ENCODE data around the gene DPYSL3.

Gene DPYSL3

DNA sequence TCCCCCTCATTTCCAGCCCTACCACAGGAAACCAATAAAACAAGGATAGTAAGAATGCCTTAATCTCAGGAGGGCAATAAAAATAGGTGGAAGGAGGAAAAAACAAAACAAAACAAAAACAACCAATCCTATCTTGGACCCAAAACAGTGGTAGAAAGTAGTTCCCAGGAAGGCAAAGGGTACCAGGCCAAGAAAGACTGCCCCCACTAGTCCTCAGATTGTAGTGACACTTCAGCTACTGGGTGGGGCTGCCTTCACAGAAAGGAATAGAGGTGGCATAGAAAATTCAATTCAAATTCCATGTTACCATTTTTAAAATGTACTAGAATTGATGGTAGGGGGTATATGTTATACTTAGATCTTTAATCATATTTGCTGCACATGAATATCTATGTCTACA, 59.3 kb downstream of the DPYSL3 start:
- no peak overlapping the region for H3K27ac Mint-ChIP-seq
- no peaks in the 10 kb centered on the region for H3K36me3 Mint-ChIP-seq
- DNase-seq, result no peak
- no peaks in the 10 kb centered on the region for H3K9me3 Mint-ChIP-seq
- peaks cover 5% of the 10 kb centered on the region for H3K4me1 Mint-ChIP-seq
- H3K27me3 Mint-ChIP-seq, result peaks cover 53% of the 10 kb centered on the region
- H3K4me3 Mint-ChIP-seq, result no peak overlapping the region
- CTCF ChIA-PET, result no interaction called here

DNA sequence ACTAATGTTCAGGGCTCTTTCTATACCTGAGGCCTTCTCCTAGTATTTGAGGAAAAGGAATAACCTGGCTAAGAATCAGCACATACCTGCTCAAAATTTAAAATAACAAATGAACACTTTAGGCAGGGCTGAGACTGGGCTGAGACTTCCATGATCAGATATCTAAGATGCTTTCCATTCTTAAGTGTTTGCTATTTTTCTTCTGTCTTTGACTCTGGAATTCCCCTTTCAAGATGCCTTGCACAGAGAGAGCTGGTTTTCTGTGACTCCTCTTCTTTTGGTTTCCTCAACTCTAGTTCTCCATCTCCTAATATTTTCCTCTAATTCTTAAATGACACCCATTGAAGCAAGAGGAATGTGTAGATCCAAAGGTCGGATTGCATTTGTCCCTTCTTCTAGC, 61.1 kb downstream of the DPYSL3 start:
- DNase-seq, result no peak
- Mint-ChIP-seq H3K4me1 (peaks cover 4% of the 10 kb centered on the region), H3K4me3 (no peak overlapping the region), H3K27ac (no peak overlapping the region), H3K27me3 (peaks cover 34% of the 10 kb centered on the region), H3K36me3 (no peaks in the 10 kb centered on the region), H3K9me3 (no peaks in the 10 kb centered on the region)
- CTCF ChIA-PET, result no interaction called here

DNA sequence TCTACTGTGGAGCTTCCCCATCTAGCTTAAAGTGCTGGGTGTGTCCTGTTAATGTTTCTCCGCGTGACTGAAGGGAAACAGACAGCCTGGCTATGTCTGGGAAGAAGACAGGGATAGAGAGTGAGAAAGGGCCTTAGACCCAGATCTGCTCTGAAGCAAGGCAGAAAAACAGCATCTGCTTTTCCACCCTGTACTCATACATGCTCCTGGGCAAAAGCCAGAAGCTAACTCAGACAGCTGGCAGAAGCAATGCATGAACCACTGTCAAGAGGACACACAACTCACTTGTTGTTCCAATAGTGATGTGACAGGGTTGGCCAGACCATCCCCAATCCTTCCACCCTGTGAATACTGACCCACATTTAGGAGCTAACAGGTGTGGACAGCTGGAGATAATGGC, 63.3 kb downstream of the DPYSL3 start:
- Mint-ChIP-seq H3K4me1 (no peaks in the 10 kb centered on the region), H3K4me3 (no peak overlapping the region), H3K27ac (no peak overlapping the region), H3K27me3 (peaks cover 12% of the 10 kb centered on the region), H3K36me3 (no peaks in the 10 kb centered on the region), H3K9me3 (no peaks in the 10 kb centered on the region)
- DNase-seq, result no peak
- CTCF ChIA-PET, result no interaction called here

DNA sequence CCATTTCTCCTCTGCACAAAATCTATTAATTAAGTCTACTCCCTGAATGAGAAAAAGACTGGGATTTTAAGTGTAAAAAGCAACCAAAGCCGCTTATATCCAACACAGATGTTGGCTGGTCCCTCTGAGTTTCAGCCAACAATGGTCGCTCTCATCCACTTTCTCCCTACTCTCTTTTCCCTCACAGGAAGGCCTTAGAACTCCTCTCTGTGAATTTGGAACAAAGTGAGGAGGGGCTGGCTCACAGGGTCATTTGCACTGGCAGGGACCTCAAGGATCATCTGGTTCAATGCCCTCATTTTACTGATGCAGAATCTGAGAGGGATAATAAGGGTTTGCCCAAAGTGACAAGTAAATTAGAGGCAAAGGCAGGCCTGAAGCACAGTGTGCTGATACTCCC, 64.0 kb downstream of the DPYSL3 start:
- CTCF ChIA-PET, result no interaction called here
- Mint-ChIP-seq H3K27ac (no peak overlapping the region), H3K9me3 (no peaks in the 10 kb centered on the region), H3K4me1 (no peaks in the 10 kb centered on the region), H3K27me3 (peaks cover 6% of the 10 kb centered on the region), H3K36me3 (no peaks in the 10 kb centered on the region), H3K4me3 (no peak overlapping the region)
- no peak for DNase-seq

DNA sequence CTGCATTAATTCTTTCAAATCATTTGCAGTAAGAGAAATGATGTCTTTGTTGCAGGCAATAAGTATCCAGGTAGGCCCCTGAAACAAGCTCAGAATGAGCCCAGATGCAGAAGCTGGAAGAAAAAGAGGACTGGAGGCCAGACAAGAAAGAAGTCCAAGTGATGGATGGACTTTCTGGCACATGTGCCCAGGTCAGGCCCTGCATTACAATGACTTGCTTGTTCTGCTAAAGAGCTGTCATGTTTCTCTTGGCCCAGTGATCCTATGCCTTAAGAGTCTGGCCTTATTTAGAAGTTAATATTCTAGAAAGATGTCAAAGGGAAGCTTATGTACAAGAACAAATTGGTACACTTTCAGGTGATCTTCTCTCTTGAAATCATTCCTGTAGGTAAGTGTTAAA, 64.8 kb downstream of the DPYSL3 start:
- H3K27me3 Mint-ChIP-seq, result no peaks in the 10 kb centered on the region
- CTCF ChIA-PET, result no interaction called here

DNA sequence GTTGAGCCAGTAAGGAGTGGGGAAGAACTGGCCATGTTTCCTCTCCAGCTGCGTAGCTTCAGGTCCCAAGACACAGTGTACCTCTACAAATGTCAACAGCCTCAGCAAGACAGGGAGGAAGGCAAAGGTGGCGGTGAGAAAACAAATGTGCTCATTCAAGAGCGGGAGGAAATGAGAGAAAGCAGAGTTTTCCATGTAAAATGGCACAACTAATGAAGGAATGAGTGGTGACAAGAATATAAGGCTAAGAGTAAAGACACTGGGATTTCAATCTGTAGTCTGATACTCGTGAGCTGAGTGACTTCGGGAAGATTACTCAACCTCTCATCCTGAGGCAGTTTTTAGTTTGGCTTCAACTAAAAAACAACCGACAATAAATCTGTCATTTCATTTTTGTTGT, 67.6 kb downstream of the DPYSL3 start:
- H3K4me3 Mint-ChIP-seq, result no peak overlapping the region

More for the DNA sequence above, 64.8 kb downstream of the DPYSL3 start:
- Mint-ChIP-seq H3K4me1 (no peaks in the 10 kb centered on the region), H3K4me3 (no peak overlapping the region), H3K9me3 (no peaks in the 10 kb centered on the region), H3K36me3 (no peaks in the 10 kb centered on the region), H3K27ac (no peak overlapping the region)
- DNase-seq, result no peak

DNA sequence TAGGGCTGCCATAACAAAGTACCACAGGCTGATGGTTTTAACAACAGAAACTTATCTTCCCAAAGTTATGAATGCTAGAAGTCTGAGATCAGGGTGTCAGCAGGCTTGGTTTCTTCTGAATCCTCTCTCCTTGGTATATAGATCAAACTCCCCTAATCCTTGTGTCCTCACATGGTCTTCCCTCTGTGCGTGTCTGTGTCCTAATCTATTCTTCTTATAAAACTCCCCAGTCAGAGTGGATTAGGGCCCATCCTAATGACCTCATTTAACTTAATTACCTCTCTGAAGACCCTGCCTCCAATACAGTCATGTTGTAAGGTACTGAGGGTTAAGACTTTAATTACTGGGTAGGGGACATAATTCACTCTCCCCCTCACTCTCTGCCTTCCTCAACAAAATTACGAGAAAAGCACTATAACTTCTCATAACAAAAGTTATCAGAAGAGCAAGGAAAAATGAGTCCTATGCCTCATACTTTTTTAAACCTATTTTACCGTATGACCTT, 68.6 kb downstream of the DPYSL3 start:
- Mint-ChIP-seq H3K27ac (no peak overlapping the region), H3K4me3 (no peak overlapping the region), H3K36me3 (no peaks in the 10 kb centered on the region), H3K9me3 (no peaks in the 10 kb centered on the region), H3K4me1 (no peaks in the 10 kb centered on the region), H3K27me3 (no peaks in the 10 kb centered on the region)
- no peak for DNase-seq
- CTCF ChIA-PET, result no interaction called here

More for the DNA sequence above, 67.6 kb downstream of the DPYSL3 start:
- no peak for DNase-seq
- Mint-ChIP-seq H3K4me1 (no peaks in the 10 kb centered on the region), H3K27ac (no peak overlapping the region), H3K36me3 (no peaks in the 10 kb centered on the region), H3K9me3 (no peaks in the 10 kb centered on the region), H3K27me3 (no peaks in the 10 kb centered on the region)
- CTCF ChIA-PET, result interaction anchor here (0.6 kb wide), 1 partner anchor 252 kb away, joined by 3 read pairs; no protein-coding TSS in a partner anchor

DNA sequence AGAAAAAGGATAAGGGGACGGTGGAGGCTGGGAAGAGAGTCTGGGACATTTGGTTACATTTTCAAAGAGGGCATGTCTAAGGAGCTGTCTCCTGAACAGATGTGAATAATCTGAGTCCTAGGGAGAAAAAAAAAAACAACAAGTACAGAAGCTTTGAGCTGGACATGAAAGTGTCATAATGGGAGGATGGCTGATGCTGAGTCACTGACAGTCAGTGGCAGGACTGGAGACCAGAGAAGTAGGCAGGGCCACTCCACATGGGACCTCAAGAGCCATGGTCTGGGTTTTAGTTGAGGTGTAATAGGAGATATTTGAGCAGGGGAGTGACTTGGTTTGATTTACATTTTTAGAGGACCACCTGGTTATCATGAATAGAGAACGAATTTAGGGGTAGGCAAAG, 70.6 kb downstream of the DPYSL3 start:
- CTCF ChIA-PET, result no interaction called here
- Mint-ChIP-seq H3K27me3 (no peaks in the 10 kb centered on the region), H3K4me3 (no peak overlapping the region), H3K9me3 (no peaks in the 10 kb centered on the region), H3K36me3 (no peaks in the 10 kb centered on the region), H3K27ac (no peak overlapping the region), H3K4me1 (no peaks in the 10 kb centered on the region)
- DNase-seq, result no peak

DNA sequence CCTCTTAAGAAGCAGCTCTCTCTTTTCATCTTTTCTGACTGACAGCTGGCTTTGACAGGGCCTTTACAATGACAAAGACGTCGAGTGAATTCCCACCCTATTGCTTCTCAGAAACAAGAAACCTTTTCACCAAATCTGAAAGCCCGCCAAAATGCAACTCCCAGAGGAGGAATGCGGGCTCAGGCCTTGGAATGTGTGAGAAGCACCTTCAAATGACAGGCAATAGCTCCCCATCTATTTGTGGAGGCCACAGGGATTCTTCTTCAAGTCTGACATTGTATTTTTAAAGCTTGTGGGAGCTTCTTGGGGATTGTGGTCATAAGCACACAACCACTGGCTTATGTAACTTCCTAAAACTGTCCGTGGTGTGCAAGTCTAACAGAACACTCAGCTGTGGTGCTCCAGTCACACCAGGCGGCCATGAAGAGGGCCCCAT, 72.7 kb downstream of the DPYSL3 start:
- CTCF ChIA-PET, result no interaction called here
- DNase-seq, result no peak
- Mint-ChIP-seq H3K4me3 (no peak overlapping the region), H3K36me3 (no peaks in the 10 kb centered on the region), H3K27ac (no peak overlapping the region), H3K4me1 (no peaks in the 10 kb centered on the region), H3K27me3 (no peaks in the 10 kb centered on the region), H3K9me3 (no peaks in the 10 kb centered on the region)

DNA sequence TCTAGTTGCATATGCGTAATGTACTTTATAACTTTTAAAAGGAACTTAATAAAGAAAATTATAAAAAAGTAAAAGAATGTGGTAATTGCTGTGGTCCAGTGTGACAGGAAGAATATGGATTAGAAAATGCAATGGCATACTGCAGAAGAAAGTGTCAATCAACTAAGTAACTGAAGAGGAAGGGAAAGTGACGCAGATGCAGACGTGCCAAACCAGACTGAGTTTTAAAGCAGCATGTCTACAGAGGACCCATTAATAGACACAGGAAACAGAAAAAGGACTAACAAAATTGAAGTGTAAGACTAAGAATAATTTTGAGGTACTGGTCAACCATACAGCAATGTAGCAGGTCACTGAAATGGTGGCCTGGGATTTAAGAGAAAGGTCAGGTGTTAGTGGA, 73.3 kb downstream of the DPYSL3 start:
- no peaks in the 10 kb centered on the region for H3K27me3 Mint-ChIP-seq
- CTCF ChIA-PET, result no interaction called here
- H3K36me3 Mint-ChIP-seq, result no peaks in the 10 kb centered on the region
- no peak for DNase-seq
- H3K27ac Mint-ChIP-seq, result no peak overlapping the region
- H3K4me1 Mint-ChIP-seq, result no peaks in the 10 kb centered on the region
- H3K4me3 Mint-ChIP-seq, result no peak overlapping the region
- H3K9me3 Mint-ChIP-seq, result no peaks in the 10 kb centered on the region

DNA sequence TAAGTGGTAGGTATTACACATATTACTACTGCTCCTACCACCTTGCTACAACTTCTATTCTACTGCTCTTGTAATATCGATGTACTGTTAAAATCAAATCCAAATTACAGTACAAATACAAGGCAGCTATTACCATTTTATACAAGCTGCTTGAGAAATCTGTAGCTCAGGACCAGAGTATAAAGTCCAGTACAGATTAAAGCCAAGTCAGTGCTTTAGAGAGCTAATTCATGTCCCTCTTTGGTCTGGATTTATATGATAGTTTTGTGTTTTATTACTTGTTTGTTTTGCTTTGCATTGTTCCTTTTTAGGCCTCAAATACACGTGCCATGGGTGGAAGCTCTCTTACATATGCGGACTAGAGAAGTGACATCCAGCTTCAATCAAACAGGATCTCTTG, 75.8 kb downstream of the DPYSL3 start:
- no peaks in the 10 kb centered on the region for H3K9me3 Mint-ChIP-seq
- CTCF ChIA-PET, result no interaction called here
- no peaks in the 10 kb centered on the region for H3K4me1 Mint-ChIP-seq
- H3K27me3 Mint-ChIP-seq, result no peaks in the 10 kb centered on the region
- no peak for DNase-seq
- no peaks in the 10 kb centered on the region for H3K36me3 Mint-ChIP-seq
- no peak overlapping the region for H3K4me3 Mint-ChIP-seq
- H3K27ac Mint-ChIP-seq, result no peak overlapping the region

DNA sequence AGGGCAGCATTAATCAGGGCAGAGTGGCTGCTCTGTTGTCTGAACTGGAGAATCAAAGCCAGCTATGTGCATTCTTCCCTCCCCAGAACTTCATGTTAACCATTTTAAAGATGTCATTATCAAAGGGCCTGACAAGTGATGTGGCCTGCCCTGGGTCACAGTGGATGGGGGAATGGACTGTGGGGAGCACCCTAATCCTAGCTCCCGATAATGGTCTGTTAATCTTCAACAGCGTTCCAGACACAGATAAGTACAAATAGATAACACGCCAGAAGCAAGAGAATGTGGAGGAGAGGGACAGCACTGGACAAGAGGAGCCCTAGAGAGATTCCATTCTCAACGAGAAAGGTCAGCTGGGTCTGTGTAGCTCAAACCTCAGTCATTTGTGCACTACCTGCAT, 77.5 kb downstream of the DPYSL3 start:
- CTCF ChIA-PET, result no interaction called here
- no peak overlapping the region for H3K27ac Mint-ChIP-seq
- no peak for DNase-seq
- H3K4me3 Mint-ChIP-seq, result no peak overlapping the region
- H3K4me1 Mint-ChIP-seq, result no peaks in the 10 kb centered on the region
- H3K9me3 Mint-ChIP-seq, result no peaks in the 10 kb centered on the region
- no peaks in the 10 kb centered on the region for H3K36me3 Mint-ChIP-seq
- no peaks in the 10 kb centered on the region for H3K27me3 Mint-ChIP-seq

DNA sequence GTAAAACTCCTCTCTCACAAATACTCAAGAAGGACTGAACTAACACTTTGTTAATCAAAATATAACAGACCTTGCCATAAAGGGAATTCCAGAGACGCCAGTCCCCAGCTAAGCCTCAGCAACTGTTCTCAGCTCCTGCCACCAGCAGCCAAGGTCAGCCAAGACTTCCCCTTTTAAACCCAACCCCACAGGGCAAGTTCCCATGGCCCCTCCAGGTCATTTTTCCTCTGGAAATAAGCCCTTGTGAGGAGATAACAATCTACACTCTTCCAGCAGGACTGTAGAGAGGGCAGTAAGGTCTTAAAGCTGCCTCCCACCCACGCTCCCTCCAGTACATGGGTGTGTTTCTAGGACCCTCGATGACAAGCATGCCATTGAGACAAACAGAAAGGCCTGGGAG, 78.3 kb downstream of the DPYSL3 start:
- CTCF ChIA-PET, result no interaction called here
- H3K27ac Mint-ChIP-seq, result no peak overlapping the region
- DNase-seq, result no peak
- H3K36me3 Mint-ChIP-seq, result no peaks in the 10 kb centered on the region
- no peaks in the 10 kb centered on the region for H3K4me1 Mint-ChIP-seq
- no peaks in the 10 kb centered on the region for H3K9me3 Mint-ChIP-seq
- H3K4me3 Mint-ChIP-seq, result no peak overlapping the region
- no peaks in the 10 kb centered on the region for H3K27me3 Mint-ChIP-seq

DNA sequence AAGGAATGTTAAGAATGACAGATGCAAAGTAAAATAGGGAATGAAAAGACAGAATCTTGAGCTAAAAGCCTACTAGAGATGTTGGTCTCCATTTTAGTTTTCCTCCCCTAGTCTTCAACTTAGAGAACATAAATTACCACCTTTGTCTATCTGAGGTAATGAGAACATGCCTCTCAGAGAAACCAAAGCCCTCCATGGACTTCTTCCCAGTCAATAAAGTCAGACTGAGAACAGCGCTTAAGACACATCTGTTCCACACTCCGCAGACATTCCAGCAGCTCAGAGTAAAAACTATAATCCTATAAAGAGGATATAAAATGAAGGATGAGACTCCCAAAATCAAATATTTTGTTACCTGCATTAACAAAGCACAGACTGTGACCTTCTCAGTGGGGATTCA, 79.2 kb downstream of the DPYSL3 start:
- Mint-ChIP-seq H3K4me3 (no peak overlapping the region), H3K27me3 (no peaks in the 10 kb centered on the region), H3K4me1 (no peaks in the 10 kb centered on the region), H3K27ac (no peak overlapping the region), H3K36me3 (no peaks in the 10 kb centered on the region), H3K9me3 (no peaks in the 10 kb centered on the region)
- CTCF ChIA-PET, result no interaction called here
- DNase-seq, result no peak

DNA sequence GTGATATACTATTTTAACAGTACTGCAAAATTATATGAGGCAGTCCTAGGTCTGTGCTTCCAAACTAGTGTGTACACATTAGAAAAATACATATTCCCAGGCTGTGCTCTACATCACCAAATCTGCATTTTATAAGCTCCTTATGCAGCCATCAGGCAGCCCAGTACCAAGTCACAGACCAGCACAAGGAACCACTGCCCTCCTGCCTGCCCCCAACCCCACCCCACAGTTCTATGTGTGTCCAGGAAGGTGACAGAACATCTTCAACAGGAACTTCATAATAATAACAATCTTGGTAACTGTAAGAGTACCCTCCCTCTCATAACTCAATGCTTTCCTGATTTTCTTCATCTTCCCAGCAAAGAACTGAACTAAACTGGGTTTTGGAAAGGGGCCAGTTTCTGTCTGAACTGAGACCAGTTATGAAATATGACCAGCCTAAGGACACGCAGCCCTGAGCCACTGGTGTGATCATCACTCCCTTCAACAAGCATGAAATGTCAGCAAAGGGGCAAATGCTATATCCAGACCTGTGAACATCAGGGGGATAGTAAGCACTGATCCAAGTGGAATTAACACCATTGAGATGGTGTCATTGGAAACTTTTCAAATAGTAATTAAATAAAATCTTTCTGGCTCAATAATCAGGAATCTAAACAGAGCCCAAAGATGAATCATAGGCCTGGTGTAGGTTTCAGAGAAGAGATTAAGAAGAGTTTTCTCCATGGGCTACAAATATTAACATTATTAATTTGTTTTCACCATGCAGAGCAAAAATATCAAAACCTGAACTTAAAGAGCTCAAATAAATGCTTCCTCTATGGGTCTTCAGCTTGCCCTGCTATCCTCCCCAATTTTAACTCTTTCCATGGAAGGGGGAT, 82.1 kb downstream of the DPYSL3 start:
- CTCF ChIA-PET, result no interaction called here
- Mint-ChIP-seq H3K9me3 (no peaks in the 10 kb centered on the region), H3K27me3 (no peaks in the 10 kb centered on the region), H3K4me3 (no peak overlapping the region), H3K27ac (no peak overlapping the region), H3K4me1 (no peaks in the 10 kb centered on the region), H3K36me3 (no peaks in the 10 kb centered on the region)
- DNase-seq, result no peak

All from activated naive CD4-positive, alpha-beta T cell treated with anti-CD3 and anti-CD28 coated beads, Interleukin-2, amount 10 ng/mL, durations not matched to agents 7 days and 5 days (primary cell).